Measurements from ENCODE around the gene ST6GALNAC4.

DNA sequence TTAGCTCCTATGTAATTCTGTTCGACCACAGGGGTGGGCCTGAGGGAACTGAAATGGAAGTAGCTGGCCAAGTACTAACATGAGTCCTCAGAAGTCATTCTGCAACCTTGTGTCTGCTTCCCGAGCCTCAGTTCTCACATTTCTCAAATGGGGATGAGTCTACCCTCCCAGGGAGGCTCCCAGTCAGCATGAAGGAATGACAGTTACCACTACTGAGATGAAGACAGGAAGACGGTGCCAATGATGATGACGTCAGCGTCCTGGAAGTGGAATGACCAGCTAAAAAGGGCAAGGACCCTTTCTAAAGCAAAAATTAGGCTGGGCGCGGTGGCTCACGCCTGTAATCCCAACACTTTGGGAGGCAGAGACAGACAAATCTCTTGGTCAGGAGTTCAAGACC is 6.9 kb upstream of the ST6GALNAC4 start:
- TF ChIP-seq EZH2 (IDR thresholded peaks at IDR 0.05) (no peak), POLR2AphosphoS5 (IDR thresholded peaks at IDR 0.05; ENCODE audit: borderline replicate concordance, low read depth, low read length) (no peak)

Data from SK-N-MC (cell line).